Measurements from ENCODE around the gene LRRC75A. TPM values are rescaled to one million over a fixed set of nuclear protein-coding genes. Genes with fewer than 3 reads are reported as not detected.

The LRRC75A gene
- total and polyA plus RNA-seq, 4 donors: 0.08 to 22.6 (median 0.37) TPM

DNA sequence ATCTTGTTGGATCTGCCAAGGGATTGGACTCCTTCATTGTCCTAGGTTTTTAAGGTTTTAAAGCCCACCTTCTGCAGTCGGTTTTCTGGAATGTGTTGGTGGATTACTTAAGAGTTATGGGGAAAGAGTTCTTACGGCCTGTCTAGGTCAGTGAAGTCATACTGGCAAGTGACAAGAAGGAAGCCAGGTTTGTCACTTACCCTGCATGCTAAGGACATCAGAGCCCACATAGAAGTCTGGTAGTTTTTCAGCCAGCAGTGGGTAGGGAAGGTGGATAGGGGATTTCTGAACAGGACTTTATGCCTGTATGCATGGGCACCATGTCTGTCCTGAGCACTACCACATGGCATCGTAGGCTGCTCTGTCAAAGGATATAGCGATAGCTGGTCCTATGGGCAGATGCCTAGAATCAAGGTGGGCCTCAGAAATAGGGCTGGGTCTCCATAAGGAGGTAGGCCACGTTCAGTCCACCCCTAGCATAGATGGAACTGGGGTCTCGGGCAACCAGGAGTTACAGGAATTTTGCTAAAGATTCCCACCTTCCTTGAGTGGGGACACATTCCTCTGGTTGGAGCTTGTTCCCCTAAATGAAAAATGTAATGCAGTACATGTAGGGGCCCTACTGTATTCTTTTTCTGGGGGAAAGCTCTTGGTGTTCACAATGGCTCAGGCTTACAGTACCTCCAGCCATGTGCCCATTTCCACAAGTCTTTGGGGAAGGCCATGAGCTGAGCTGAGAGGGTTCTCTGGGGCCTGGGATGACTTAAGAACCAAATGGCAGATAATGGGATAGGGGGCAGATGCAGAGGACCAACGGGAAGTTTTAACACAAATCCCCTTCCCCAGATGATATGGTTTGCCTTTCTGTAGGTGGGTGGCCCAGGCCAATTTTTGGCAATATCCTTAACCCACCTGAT is 49.1 kb downstream of the LRRC75A start:
- no peak overlapping the region for H3K9ac ChIP-seq (ENCODE audit: low read depth in 1 of 2, low read length in 2 of 2)
- no peak for DNase-seq (ENCODE audit: low spot score)
- peaks cover 8 to 44% (median 21%) of the 10 kb centered on the region in 4 donors for H3K36me3 ChIP-seq (ENCODE audit: control insufficient read depth in 4 of 4, insufficient read depth in 3 of 4, low read depth in 1 of 4, low read length in 3 of 4)
- peaks cover 10 to 46% (median 36%) of the 10 kb centered on the region in 4 donors for H3K4me1 ChIP-seq (ENCODE audit: control insufficient read depth in 4 of 4, insufficient read depth in 4 of 4, low read length in 3 of 4)
- 83% methylated on average over 7 of the region's 7 CpGs for WGBS
- H3K27me3 ChIP-seq (ENCODE audit: control insufficient read depth in 4 of 4, insufficient read depth in 4 of 4, low read length in 3 of 4): no peaks in the 10 kb centered on the region
- no peaks in the 10 kb centered on the region for H3K9me3 ChIP-seq (ENCODE audit: control insufficient read depth in 4 of 4, low read length in 3 of 4)
- TF ChIP-seq, protein P1, sequence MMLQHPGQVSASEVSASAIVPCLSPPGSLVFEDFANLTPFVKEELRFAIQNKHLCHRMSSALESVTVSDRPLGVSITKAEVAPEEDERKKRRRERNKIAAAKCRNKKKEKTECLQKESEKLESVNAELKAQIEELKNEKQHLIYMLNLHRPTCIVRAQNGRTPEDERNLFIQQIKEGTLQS (IDR thresholded peaks at IDR 0.05): no peak
- TF ChIP-seq SP1 (IDR thresholded peaks at IDR 0.05) (no peak), EGR1 (IDR thresholded peaks at IDR 0.05; ENCODE audit: low read depth in 2 of 2) (no peak), FOXA2 (IDR thresholded peaks at IDR 0.05) (no peak), TAF1 (conservative IDR thresholded peaks at IDR 0.05) (no peak), HNF4A (conservative IDR thresholded peaks at IDR 0.05) (no peak), RXRA (IDR thresholded peaks at IDR 0.05) (no peak), YY1 (IDR thresholded peaks at IDR 0.05) (no peak), RAD21 (IDR thresholded peaks at IDR 0.05) (no peak), HNF4G (IDR thresholded peaks at IDR 0.05) (no peak), FOXA1 (IDR thresholded peaks at IDR 0.05) (no peak), GABPA (IDR thresholded peaks at IDR 0.05 in 1 of 2, conservative IDR thresholded peaks at IDR 0.05 in 1 of 2) (no peak), JUND (IDR thresholded peaks at IDR 0.05) (no peak), NR2F2 (IDR thresholded peaks at IDR 0.05) (no peak)
- TF ChIP-seq, protein P2, sequence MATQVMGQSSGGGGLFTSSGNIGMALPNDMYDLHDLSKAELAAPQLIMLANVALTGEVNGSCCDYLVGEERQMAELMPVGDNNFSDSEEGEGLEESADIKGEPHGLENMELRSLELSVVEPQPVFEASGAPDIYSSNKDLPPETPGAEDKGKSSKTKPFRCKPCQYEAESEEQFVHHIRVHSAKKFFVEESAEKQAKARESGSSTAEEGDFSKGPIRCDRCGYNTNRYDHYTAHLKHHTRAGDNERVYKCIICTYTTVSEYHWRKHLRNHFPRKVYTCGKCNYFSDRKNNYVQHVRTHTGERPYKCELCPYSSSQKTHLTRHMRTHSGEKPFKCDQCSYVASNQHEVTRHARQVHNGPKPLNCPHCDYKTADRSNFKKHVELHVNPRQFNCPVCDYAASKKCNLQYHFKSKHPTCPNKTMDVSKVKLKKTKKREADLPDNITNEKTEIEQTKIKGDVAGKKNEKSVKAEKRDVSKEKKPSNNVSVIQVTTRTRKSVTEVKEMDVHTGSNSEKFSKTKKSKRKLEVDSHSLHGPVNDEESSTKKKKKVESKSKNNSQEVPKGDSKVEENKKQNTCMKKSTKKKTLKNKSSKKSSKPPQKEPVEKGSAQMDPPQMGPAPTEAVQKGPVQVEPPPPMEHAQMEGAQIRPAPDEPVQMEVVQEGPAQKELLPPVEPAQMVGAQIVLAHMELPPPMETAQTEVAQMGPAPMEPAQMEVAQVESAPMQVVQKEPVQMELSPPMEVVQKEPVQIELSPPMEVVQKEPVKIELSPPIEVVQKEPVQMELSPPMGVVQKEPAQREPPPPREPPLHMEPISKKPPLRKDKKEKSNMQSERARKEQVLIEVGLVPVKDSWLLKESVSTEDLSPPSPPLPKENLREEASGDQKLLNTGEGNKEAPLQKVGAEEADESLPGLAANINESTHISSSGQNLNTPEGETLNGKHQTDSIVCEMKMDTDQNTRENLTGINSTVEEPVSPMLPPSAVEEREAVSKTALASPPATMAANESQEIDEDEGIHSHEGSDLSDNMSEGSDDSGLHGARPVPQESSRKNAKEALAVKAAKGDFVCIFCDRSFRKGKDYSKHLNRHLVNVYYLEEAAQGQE (IDR thresholded peaks at IDR 0.05): no peak
- TF ChIP-seq, protein P3, sequence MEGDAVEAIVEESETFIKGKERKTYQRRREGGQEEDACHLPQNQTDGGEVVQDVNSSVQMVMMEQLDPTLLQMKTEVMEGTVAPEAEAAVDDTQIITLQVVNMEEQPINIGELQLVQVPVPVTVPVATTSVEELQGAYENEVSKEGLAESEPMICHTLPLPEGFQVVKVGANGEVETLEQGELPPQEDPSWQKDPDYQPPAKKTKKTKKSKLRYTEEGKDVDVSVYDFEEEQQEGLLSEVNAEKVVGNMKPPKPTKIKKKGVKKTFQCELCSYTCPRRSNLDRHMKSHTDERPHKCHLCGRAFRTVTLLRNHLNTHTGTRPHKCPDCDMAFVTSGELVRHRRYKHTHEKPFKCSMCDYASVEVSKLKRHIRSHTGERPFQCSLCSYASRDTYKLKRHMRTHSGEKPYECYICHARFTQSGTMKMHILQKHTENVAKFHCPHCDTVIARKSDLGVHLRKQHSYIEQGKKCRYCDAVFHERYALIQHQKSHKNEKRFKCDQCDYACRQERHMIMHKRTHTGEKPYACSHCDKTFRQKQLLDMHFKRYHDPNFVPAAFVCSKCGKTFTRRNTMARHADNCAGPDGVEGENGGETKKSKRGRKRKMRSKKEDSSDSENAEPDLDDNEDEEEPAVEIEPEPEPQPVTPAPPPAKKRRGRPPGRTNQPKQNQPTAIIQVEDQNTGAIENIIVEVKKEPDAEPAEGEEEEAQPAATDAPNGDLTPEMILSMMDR (IDR thresholded peaks at IDR 0.05; ENCODE audit: low read depth, low read length, missing input control): no peak
- TF ChIP-seq, protein P4, sequence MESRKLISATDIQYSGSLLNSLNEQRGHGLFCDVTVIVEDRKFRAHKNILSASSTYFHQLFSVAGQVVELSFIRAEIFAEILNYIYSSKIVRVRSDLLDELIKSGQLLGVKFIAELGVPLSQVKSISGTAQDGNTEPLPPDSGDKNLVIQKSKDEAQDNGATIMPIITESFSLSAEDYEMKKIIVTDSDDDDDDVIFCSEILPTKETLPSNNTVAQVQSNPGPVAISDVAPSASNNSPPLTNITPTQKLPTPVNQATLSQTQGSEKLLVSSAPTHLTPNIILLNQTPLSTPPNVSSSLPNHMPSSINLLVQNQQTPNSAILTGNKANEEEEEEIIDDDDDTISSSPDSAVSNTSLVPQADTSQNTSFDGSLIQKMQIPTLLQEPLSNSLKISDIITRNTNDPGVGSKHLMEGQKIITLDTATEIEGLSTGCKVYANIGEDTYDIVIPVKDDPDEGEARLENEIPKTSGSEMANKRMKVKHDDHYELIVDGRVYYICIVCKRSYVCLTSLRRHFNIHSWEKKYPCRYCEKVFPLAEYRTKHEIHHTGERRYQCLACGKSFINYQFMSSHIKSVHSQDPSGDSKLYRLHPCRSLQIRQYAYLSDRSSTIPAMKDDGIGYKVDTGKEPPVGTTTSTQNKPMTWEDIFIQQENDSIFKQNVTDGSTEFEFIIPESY (IDR thresholded peaks at IDR 0.05): no peak
- TF ChIP-seq, protein P5, sequence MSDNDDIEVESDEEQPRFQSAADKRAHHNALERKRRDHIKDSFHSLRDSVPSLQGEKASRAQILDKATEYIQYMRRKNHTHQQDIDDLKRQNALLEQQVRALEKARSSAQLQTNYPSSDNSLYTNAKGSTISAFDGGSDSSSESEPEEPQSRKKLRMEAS (IDR thresholded peaks at IDR 0.05): no peak
- H3K4me3 ChIP-seq (ENCODE audit: low read depth in 1 of 3, low read length in 3 of 3): no peak overlapping the region
- no peak overlapping the region for H3K27ac ChIP-seq (ENCODE audit: low read depth in 1 of 2, low read length in 2 of 2)
